ENCODE data around the gene SPPL2A. TPM values are rescaled to one million over a fixed set of nuclear protein-coding genes. Genes with fewer than 3 reads are reported as not detected.

The SPPL2A gene, protein sequence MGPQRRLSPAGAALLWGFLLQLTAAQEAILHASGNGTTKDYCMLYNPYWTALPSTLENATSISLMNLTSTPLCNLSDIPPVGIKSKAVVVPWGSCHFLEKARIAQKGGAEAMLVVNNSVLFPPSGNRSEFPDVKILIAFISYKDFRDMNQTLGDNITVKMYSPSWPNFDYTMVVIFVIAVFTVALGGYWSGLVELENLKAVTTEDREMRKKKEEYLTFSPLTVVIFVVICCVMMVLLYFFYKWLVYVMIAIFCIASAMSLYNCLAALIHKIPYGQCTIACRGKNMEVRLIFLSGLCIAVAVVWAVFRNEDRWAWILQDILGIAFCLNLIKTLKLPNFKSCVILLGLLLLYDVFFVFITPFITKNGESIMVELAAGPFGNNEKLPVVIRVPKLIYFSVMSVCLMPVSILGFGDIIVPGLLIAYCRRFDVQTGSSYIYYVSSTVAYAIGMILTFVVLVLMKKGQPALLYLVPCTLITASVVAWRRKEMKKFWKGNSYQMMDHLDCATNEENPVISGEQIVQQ
- 137 and 148 TPM in 2 replicates for total RNA-seq (2013; cell fraction: nucleolus; rRNA removed)
- total RNA-seq (2014; rRNA removed) (39.4 and 48.7 TPM in 2 replicates), total RNA-seq (2014; rRNA removed; fragmentation: Illumina TruSeq; extraction: Trizol) (36.5 and 41.8 TPM in 2 replicates), total RNA-seq (2021) (62.0 and 63.1 TPM in 2 replicates), polyA plus RNA-seq (2011; rRNA removed) (80.6 and 104 TPM in 2 replicates), polyA plus RNA-seq (2014; fragmentation: Illumina TruSeq; extraction: Trizol) (43.5 and 55.1 TPM in 2 replicates), polyA plus RNA-seq (2014; fragmentation: Nextera tagmentation; extraction: Ambion mirVana) (10 to 100 TPM; 11.3 to 24.2 TPM), polyA plus RNA-seq (2014; rRNA removed) (41.4 and 44.4 TPM in 2 replicates), polyA plus RNA-seq (2016; fragmentation: Nextera tagmentation; extraction: Ambion mirVana) (10 to 100 TPM; 76.7 to 83.8 TPM), polyA minus RNA-seq (2011; rRNA and poly(A)+ RNA removed) (45.0 and 74.4 TPM in 2 replicates), Bru-seq, nascent RNA (percentile 88 among the genes with signal in this experiment), BruChase-seq, experiment 1, labeled RNA remaining after a 6-hour chase (percentile 90 among the genes with signal in this experiment), BruChase-seq, experiment 2, labeled RNA remaining after a 2-hour chase (percentile 91 among the genes with signal in this experiment)
- 19.2 TPM for polyA plus RNA-seq (2011; ENCODE audit: low read depth)
- 31.3 and 34.5 TPM in 2 replicates for polyA plus RNA-seq (2011; cell fraction: cytosol; rRNA removed)
- 73.4 and 81.7 TPM in 2 replicates for polyA plus RNA-seq (2011; cell fraction: nucleus; rRNA removed)
- 30.9 and 39.0 TPM in 2 replicates for polyA plus RNA-seq (2012)
- 13.8 and 25.3 TPM in 2 replicates for polyA minus RNA-seq (2011; cell fraction: cytosol; rRNA and poly(A)+ RNA removed)
- polyA minus RNA-seq (2011; cell fraction: nucleus; rRNA and poly(A)+ RNA removed): 17.7 and 24.5 TPM in 2 replicates
- long read RNA-seq, experiment 1, full-length matches to known transcripts: 34 of 53 reads
- long read RNA-seq, experiment 1, partial matches to known transcripts: 0 of 53 reads
- long read RNA-seq, experiment 1, other reads (novel, unspliced or antisense): 19 of 53 reads
- long read RNA-seq, experiment 2, full-length matches to known transcripts: 103 of 138 reads
- long read RNA-seq, experiment 2, partial matches to known transcripts: 9 of 138 reads
- long read RNA-seq, experiment 2, other reads (novel, unspliced or antisense): 26 of 138 reads

DNA sequence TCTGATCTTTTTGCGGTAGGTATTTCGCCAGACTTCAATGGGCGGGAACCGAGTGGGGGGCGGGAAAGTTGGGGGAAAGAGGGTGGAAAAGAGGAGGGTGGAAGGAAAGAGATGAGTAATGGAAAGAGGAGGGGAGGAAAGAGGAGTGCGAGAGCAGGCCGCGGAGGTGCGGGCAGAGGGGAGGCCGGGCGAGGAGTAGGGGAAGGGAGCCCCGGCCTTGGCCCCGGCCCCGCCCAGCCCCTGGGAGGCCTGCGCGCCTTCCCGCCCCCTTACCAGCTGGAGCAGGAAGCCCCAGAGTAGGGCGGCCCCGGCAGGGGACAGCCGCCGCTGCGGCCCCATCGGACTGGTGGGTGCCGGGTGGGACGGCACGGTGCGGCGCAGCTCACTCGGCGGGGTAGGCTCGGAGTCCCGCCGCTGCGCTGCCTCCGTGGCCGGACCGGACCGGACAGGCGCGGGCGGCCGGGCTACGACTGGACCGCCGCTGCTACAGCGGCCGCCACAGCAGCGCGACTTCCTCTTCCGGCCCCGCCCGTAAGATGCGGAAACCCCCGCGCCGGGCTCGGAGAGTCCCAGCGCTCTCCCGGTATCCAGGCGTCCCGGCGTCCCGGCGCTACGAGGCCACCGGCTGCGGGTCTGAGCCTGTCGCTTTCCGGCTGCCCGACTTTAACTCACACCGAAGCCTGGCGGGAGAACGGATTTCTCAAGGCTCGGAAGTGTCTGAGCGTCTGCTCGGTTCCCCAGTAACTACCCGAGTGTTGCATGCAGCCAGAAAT lies at the start of gene SPPL2A:
SPPL2A (minus strand) TSS at position 512 of the 773 bp plus-strand sequence; CDS start at position 339, 173 bp downstream.
- H3K36me3 ChIP-seq (ENCODE audit: control insufficient read depth in 2 of 2, insufficient read depth in 2 of 2, low read length in 1 of 2): no peaks in the 10 kb centered on the region
- peaks cover 10% of the 10 kb centered on the region for H3K4me1 ChIP-seq (ENCODE audit: control insufficient read depth, insufficient read depth, low read length)
- peak within 1 kb of the TSS; percentile 83 for H3K4me2 ChIP-seq (ENCODE audit: control insufficient read depth, insufficient read depth)
- ChIA-PET SMC1A (ENCODE audit: uncharacterized antibody, unreplicated experiment) (interaction anchor here (1.0 to 2.8 kb wide), 6 partner anchors 10 to 121 kb away, joined by 3 to 17 read pairs (median 4); no protein-coding TSS in a partner anchor), CTCF (interaction anchor here (0.7 to 1.3 kb wide), 4 partner anchors 8 to 434 kb away, joined by 3 to 5 read pairs (median 3); no protein-coding TSS in a partner anchor), RAD21 (ENCODE audit: unreplicated experiment) (interaction anchor here (0.9 to 1.8 kb wide), 7 partner anchors 11 to 134 kb away, joined by 3 to 4 read pairs (median 4); no protein-coding TSS in a partner anchor), POLR2A (interaction anchor here (0.7 to 1.5 kb wide), 5 partner anchors 113 to 298 kb away, joined by 4 to 8 read pairs (median 6); no protein-coding TSS in a partner anchor)
- H3K79me2 ChIP-seq (ENCODE audit: control insufficient read depth, insufficient read depth, low read length): peaks cover 40% of the 10 kb centered on the region
- H3K4me3 ChIP-seq: peak within 1 kb of the TSS; percentile 88
- H4K20me1 ChIP-seq (ENCODE audit: control insufficient read depth, insufficient read depth): no peaks in the 10 kb centered on the region
- H2AFZ ChIP-seq (ENCODE audit: control insufficient read depth, low read depth, low read length): peak within 1 kb of the TSS; percentile 95
- H3K9me3 ChIP-seq (replicated peaks; ENCODE audit: control insufficient read depth, insufficient read depth, low read length): no peaks in the 10 kb centered on the region; the same call in 2 of the 3 replicates
- DNase-seq (ENCODE audit: low read depth, low spot score) (no peak), ATAC-seq (peak; percentile 96), FAIRE-seq (no peak)
- BruUV-seq (replicated peaks): no TSS peak
- H3K27me3 ChIP-seq (replicated peaks in 1 of 2; ENCODE audit: control insufficient read depth in 2 of 2, insufficient read depth in 2 of 2, low read length in 1 of 2): no peaks in the 10 kb centered on the region
- intact Hi-C loops (cut with micrococcal nuclease; ENCODE audit: unreplicated experiment) (loop anchor here (2.0 kb wide), 3 partner anchors 79 to 141 kb away; partner anchors contain the start of gene TRPM7), in situ Hi-C loops (cut with MboI) (no loop called here)
- peak within 1 kb of the TSS; percentile 93 for H3K27ac ChIP-seq (ENCODE audit: control insufficient read depth, insufficient read depth)
- H3K9ac ChIP-seq (ENCODE audit: control insufficient read depth, insufficient read depth, low read length): peak within 1 kb of the TSS; percentile 97
- WGBS (ENCODE audit: insufficient coverage, insufficient replicate concordance, low lambda C conversion rate, missing lambda C conversion rate): under 1% methylated on average over 62 of the region's 77 CpGs
- peak; percentile 97 for TF ChIP-seq IKZF1 (conservative IDR thresholded peaks at IDR 0.05)
- TF ChIP-seq, protein P1, sequence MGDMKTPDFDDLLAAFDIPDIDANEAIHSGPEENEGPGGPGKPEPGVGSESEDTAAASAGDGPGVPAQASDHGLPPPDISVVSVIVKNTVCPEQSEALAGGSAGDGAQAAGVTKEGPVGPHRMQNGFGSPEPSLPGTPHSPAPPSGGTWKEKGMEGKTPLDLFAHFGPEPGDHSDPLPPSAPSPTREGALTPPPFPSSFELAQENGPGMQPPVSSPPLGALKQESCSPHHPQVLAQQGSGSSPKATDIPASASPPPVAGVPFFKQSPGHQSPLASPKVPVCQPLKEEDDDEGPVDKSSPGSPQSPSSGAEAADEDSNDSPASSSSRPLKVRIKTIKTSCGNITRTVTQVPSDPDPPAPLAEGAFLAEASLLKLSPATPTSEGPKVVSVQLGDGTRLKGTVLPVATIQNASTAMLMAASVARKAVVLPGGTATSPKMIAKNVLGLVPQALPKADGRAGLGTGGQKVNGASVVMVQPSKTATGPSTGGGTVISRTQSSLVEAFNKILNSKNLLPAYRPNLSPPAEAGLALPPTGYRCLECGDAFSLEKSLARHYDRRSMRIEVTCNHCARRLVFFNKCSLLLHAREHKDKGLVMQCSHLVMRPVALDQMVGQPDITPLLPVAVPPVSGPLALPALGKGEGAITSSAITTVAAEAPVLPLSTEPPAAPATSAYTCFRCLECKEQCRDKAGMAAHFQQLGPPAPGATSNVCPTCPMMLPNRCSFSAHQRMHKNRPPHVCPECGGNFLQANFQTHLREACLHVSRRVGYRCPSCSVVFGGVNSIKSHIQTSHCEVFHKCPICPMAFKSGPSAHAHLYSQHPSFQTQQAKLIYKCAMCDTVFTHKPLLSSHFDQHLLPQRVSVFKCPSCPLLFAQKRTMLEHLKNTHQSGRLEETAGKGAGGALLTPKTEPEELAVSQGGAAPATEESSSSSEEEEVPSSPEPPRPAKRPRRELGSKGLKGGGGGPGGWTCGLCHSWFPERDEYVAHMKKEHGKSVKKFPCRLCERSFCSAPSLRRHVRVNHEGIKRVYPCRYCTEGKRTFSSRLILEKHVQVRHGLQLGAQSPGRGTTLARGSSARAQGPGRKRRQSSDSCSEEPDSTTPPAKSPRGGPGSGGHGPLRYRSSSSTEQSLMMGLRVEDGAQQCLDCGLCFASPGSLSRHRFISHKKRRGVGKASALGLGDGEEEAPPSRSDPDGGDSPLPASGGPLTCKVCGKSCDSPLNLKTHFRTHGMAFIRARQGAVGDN (IDR thresholded peaks at IDR 0.05): peak; percentile 83
- TF ChIP-seq, protein P2, sequence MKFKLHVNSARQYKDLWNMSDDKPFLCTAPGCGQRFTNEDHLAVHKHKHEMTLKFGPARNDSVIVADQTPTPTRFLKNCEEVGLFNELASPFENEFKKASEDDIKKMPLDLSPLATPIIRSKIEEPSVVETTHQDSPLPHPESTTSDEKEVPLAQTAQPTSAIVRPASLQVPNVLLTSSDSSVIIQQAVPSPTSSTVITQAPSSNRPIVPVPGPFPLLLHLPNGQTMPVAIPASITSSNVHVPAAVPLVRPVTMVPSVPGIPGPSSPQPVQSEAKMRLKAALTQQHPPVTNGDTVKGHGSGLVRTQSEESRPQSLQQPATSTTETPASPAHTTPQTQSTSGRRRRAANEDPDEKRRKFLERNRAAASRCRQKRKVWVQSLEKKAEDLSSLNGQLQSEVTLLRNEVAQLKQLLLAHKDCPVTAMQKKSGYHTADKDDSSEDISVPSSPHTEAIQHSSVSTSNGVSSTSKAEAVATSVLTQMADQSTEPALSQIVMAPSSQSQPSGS (IDR thresholded peaks at IDR 0.05; ENCODE audit: low read length): no peak
- peak in 1 of 2 experiments; percentile 61; a peak in 2 of 4 replicates for TF ChIP-seq BHLHE40 (IDR thresholded peaks at IDR 0.05; ENCODE audit: borderline replicate concordance in 1 of 2, low read depth in 2 of 2, low read length in 1 of 2)
- TF ChIP-seq BCL11A (IDR thresholded peaks at IDR 0.05; ENCODE audit: low read depth, low read length): no peak
- peak; percentile 69; the same call in 2 of the 3 replicates for TF ChIP-seq POU2F2 (IDR thresholded peaks at IDR 0.05; ENCODE audit: borderline replicate concordance, low read depth, low read length)
- peak; percentile 86 for TF ChIP-seq EED (IDR thresholded peaks at IDR 0.05; ENCODE audit: low read depth)
- TF ChIP-seq RCOR1 (conservative IDR thresholded peaks at IDR 0.05; ENCODE audit: low read depth, low read length): no peak
- TF ChIP-seq STAT1 (conservative IDR thresholded peaks at IDR 0.05): 0 out of 2 replicates have a peak, but pooled peaks have one; percentile 46

Data from GM12878 (cell line).